HG02610 (cell line): Measurements from ENCODE around the gene CIDEC.

Experiments
- ATAC-seq: cut with Tn5 transposase; IDR thresholded peaks from one replicate; pipeline ENCODE4 v1.9.1; 2021; ENCODE audit warnings: mild to moderate bottlenecking, moderate library complexity; ENCODE audit not compliant: unreplicated experiment

CIDEC gene, protein sequence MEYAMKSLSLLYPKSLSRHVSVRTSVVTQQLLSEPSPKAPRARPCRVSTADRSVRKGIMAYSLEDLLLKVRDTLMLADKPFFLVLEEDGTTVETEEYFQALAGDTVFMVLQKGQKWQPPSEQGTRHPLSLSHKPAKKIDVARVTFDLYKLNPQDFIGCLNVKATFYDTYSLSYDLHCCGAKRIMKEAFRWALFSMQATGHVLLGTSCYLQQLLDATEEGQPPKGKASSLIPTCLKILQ

DNA sequence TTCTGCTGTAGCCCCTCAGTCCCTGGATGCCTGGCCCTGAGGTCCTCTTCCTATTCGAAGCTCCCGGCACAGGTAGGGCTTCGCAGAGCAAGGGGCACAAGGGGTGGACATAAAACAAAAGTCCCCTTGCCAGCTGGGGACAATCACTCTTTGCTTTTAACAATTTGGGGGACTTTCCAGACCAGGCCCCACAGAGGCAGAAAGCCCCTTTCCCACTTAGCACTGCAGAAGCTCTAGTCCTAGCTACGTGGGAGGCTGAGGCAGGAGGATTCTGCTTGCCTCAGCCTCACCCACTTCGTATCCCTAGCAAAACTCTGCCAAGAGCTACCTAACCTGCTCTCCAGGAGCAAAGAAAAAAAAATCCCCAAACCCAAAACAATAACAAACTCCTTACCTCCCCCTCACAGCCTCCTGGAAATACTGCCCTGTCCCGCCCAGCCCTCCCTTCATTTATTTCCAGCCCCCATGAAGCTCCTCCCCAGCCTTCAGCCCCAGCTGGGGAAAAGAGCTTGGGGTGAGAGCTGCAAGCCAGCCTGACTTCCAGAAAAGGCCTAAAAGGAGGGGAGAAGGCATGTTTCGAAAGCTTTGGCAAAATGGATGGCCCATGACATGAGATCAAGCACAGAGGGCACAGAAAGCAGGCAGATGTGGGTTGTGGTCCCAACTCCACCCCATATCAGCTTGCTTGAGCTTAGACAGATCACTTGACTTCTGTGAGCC, at the start of gene CIDEC:
Gene CIDEC, minus strand, starts transcription at position 424 of the 720 bp plus-strand sequence. CDS start 1,767 bp downstream, outside the sequence.
- ATAC-seq, result no peak

DNA sequence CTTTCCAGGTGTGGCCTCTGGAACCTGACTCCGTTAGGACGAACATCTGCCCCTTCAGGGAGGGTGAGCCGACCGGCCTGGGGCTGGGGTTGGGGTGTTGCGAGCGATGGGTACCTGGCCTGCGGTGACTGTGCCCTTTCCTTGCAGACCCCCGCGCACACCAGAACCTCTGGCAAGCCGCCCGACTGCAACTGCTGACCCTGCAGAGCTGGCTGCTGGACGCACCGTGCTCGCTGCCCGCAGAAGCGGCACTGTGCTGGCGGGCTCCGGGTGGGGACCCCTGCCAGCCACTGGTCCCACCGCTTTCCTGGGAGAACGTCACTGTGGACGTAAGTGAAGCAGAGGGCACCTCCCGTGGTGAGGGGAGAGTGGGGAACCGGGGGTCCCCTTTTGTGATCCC, 48.1 kb upstream of the CIDEC start:
- no peak for ATAC-seq

DNA sequence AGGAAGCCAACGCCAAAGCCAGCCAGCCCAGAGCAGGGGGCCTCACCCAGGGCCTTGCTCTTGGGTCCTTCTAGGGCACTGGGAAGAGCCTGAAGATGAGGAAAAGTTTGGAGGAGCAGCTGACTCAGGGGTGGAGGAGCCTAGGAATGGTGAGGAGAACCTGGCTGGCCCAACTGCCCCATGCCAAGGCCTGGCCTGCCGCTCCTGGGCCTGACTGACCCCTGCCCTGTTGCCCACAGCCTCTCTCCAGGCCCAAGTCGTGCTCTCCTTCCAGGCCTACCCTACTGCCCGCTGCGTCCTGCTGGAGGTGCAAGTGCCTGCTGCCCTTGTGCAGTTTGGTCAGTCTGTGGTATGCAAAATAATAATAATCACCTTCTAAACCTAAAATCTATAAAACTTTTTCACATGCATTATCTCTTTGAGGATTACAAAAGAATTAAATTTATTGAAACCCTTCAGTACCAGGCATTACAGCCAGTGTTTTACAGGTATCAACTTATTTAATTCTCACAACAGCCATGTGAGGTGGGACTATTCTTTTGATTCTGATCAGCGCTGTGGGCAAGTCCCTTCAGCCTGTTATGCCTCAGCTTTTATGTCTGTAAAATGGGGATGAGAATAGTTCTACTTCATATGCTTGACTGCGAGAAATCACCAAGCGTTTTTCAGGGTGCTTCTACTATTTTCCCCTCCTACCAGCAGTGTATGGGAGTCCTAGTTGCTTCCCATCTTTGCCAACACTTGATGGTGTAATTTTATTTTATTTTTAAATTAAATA, 38.4 kb upstream of the CIDEC start:
- ATAC-seq, result no peak

DNA sequence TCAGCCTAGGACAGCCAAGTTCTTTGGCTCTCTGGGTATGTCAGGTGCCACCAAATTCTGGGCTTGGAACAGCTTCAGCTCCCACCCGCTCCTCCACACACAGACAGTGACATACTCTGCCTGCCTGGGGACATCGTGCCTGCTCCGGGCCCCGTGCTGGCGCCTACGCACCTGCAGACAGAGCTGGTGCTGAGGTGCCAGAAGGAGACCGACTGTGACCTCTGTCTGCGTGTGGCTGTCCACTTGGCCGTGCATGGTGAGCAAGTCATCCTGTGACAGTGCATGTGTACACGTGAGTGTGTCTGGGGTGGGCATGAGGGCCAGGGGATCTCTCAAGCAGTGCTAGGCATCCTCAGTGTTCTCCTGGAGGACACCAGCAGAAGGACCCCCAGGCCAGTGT, 37.8 kb upstream of the CIDEC start:
- ATAC-seq, result no peak

DNA sequence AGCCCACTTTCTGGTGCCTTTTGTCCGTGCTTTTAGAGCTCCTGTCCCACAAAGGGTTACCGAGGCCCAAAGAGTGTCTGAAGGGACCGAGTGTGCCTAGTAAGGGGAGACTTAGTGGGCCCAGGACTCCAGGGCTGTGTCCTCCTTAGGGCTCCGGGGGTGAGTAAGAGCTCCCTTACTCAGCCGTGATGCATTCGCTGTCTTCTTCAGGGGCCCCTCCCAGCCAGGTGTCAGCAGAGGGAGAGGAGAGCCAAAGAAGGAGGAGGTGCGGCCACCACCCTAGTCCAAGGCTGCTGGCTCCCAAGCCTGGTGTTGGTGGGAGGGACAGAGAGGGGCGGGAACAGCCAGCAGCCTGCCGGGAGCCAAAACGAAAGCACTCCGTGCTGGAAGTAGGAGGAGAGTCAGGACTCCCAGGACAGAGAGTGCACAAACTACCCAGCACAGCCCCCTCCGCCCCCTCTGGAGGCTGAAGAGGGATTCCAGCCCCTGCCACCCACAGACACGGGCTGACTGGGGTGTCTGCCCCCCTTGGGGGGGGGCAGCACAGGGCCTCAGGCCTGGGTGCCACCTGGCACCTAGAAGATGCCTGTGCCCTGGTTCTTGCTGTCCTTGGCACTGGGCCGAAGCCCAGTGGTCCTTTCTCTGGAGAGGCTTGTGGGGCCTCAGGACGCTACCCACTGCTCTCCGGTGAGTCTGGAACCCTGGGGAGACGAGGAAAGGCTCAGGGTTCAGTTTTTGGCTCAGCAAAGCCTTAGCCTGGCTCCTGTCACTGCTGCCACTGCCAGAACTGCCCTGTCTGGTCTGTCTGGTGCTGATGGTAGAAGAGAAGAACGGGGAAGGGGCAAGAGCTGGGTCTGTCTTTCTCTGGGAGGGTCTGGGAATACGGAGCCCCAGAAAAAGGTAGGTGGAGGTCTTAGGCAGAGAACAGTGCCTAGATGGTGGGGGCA, 37.0 kb upstream of the CIDEC start, which contains the start of gene IL17RC:
Gene IL17RC, plus strand, starts transcription at position 365 of the 947 bp plus-strand sequence. Its CDS starts 218 bp downstream, at position 583.
- ATAC-seq, result no peak

DNA sequence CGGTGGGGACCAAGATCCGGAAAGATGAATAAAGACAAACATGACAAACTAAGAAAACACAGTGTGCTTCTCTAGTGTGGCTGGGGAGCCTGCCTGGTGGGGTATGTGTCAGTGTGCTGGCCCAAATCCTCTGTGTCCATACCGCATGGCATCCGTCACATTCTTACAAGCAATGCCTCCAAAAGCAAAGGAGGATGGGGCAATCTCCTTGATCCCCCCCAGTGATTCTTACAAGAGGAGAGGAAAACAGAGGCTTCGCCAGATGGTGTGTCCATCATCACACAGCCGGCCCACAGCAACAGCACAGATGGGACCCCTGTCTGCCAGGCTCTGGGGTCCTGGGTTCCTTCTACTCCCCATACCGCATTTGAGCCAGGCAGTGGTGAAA, 36.3 kb upstream of the CIDEC start:
- ATAC-seq, result no peak

DNA sequence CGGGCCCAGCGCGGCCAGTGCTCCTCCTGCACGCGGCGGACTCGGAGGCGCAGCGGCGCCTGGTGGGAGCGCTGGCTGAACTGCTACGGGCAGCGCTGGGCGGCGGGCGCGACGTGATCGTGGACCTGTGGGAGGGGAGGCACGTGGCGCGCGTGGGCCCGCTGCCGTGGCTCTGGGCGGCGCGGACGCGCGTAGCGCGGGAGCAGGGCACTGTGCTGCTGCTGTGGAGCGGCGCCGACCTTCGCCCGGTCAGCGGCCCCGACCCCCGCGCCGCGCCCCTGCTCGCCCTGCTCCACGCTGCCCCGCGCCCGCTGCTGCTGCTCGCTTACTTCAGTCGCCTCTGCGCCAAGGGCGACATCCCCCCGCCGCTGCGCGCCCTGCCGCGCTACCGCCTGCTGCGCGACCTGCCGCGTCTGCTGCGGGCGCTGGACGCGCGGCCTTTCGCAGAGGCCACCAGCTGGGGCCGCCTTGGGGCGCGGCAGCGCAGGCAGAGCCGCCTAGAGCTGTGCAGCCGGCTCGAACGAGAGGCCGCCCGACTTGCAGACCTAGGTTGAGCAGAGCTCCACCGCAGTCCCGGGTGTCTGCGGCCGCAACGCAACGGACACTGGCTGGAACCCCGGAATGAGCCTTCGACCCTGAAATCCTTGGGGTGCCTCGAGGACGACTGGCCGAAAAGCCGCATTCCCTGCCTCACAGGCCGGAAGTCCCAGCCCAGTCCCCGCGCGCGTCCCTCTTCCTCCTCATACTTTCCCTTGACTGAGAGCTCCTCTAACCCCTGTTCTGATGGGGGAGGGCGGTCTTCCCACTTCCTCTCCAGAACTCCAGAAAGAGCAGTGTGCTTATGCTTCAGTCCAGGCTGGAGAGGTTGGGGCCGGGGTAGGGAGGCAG, 35.4 kb upstream of the CIDEC start:
- ATAC-seq, result no peak

DNA sequence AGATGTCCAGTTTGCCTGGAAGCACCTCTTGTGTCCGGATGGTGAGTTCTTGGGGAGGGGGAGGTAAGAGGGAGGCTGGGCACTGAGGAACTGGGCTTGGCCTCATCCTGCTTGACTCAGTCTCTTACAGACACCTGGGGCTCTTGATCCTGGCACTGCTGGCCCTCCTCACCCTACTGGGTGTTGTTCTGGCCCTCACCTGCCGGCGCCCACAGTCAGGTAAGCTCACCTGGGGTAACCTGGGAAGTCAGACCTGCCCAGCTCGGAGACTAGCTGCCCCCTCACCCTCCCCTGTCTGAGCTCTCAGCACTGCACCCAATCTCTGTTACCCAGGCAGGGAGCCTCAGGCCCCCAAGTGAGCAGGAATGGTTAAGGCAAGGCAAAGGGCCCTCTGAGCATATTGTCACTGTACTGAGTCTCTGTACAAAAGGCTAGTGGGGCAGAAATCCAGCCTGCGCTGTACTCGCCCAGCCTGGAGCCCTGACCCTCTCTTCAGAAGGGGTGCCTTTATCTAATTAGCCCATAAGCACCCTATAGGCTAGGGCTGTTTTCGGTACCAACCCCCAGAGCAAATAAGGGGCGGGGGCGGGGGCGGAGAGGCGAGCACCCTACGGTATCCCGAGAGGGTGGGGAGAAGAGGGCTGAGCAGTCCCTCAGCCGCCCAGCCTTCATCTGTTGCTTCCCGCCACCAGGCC, 34.7 kb upstream of the CIDEC start:
- ATAC-seq, result no peak

DNA sequence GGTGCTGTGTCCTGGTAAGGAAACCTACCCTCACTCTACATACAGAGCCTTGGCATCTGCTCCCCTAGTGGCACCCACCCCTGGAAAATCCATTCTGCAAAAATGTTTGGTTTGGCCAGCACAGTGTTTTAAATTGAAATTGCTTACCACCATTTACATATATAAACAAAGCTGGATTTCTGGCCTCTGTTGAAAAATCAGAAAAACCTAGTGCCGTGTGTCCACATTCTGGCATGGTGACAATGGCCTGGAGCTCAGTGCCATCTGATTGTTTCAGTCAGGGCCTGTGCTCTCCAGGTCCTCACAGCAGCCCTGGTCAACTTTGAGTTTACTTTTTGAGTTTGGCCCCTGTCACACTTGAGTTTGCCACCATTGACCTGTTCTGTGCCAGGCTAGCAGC, 34.0 kb upstream of the CIDEC start:
- no peak for ATAC-seq

DNA sequence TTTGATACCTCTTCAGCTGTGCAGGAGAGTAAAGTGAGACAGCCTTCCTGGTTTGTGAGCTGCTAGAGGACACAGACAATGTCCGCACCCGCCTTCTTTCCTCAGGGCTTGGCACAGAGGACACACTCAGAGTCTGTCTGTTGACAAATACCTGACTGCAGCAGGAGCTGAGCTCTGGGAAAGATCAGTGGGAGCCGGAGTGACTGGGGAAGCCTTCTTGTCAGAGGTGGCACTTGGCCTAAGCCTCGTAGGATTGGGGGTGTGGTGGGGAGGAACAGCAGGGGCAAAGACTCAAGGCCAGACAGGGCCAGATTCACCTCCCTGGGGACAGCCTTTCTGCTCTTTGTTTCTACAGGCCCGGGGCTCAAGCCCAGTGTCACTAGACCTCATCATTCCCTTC, 33.5 kb upstream of the CIDEC start:
- no peak for ATAC-seq

DNA sequence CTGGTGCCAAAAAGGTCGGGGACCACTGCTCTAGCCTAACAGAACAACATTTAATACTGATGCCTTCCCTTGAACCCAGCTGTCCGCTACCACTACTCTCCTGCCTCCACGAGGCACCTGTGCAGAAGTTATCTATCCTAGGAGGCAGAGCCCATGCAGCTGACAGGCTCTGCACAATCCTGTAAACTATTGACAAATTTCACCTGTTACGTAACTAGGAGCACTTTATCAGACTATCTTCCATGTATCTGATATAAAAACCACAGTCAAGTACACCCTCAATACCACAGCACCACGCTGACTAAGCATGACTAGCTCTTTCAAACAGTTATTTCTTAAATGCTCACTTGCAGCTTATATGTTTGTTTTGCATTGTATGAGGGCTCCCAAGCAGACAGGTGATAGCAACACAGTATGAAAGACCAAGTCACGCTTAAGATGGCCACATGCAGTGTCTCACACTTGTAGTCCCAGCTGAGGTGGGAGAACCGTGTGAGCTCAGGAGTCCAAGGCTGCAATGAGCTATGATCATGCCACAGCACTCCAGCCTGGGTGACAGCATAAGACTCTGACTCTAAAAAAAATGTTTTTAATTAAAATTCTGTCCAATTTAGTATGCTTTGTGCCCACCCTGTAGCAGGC, 32.4 kb upstream of the CIDEC start:
- ATAC-seq, result no peak

DNA sequence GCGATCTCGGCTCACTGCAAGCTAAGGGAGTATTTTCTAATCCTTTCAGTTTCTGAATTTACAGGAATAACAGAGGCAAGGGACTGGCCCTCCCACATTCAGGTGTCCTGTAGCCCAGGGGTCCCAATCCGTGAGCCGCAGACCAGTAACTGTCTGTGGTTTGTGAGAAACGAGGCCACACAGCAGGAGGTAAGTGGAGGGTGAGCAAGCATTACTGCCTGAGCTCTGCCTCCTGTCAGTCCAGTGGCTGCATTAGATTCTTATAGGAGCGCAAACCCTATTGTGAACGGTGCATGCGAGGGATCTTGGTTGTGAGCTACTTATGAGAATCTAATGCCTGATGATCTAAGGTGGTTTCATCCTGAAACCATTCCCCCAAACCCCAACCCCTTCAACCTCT, 31.8 kb upstream of the CIDEC start:
- no peak for ATAC-seq

DNA sequence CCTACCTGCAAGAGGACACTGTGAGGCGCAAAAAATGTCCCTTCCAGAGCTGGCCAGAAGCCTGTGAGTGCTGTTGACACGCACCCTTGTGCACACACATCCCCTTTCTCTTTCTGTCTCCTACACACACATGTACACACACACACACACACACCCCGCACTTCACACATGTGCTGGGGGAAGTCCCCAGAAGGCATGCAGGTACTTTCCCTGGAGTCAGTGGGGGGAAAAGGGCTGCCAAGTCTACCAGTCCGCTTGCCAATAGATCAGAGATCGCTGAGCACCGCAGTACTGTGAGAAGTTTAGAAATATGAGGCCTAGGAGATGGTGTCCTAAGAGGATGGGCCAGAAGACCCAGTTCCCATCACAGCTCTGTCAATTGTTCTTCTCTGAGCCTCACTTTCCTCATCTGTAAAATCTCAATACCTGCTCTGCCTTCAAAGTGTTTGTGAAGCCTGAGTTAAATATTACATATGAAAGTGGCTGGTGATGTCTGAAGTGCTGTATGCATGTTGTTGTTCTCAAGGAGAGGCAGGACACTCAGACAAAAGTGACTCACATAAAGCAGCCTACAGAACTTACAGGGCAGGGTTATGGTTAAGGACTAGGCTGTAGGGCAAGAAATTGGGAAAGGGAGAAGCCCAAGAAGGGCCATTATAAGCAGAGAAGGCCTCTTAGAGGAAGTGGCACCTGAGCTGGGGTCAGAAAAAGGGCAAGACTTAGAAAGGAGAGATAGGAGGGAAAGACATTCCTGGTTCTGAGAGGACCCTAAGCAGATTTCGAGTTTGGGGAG, 29.4 kb upstream of the CIDEC start:
- no peak for ATAC-seq

DNA sequence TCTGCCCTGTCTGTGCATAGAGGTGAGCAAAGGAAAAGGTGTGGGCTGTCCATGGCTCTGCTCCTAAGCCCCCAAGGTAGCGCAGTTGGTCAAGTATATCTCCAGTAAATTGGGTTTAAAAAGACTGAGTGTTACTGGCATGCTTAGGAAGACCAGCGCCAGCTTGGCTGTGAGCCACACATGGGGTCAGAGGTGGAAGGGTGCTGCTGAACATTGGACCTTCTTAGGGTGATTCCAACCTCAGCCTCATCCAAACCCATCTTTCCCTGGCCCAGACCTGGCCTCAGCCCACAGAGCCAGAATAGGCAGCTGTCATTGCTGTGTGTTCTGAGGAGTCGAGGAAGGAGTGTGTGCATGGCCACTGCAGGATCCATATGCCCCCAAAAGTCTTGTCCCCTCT, 28.2 kb upstream of the CIDEC start:
- no peak for ATAC-seq

DNA sequence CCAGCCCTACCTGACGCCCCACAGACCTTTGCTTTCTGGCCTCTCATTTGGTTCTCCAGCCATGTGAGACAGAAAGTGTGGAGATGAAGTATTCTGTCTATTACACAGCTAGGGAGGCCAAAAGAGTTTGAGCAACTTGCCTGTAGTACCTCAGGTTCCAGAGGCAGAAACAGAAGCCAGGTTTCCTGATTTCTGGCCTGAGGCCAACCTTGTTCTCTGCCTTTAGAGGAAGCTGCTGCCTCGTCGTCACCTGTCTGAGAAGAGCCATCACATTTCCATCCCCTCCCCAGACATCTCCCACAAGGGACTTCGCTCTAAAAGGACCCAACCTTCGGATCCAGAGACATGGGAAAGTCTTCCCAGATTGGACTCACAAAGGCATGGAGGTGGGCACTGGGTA, 26.4 kb upstream of the CIDEC start:
- no peak for ATAC-seq

DNA sequence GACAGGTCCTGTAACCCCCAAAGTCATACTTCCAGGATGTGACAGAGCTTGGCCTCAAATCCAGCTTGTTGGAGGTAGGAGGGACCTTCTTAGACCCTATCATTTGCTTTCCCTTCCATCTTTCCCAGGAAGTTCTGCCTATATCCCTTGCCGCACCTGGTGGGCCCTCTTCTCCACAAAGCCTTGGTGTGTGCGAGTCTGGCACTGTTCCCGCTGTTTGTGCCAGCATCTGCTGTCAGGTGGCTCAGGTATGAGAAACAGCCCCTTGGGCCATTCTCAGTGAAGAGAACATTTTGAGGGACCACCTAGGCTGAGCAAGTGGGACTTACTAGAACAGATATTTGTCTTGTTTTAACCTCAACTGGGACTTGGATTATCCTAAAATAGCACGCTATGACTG, 23.9 kb upstream of the CIDEC start:
- no peak for ATAC-seq

DNA sequence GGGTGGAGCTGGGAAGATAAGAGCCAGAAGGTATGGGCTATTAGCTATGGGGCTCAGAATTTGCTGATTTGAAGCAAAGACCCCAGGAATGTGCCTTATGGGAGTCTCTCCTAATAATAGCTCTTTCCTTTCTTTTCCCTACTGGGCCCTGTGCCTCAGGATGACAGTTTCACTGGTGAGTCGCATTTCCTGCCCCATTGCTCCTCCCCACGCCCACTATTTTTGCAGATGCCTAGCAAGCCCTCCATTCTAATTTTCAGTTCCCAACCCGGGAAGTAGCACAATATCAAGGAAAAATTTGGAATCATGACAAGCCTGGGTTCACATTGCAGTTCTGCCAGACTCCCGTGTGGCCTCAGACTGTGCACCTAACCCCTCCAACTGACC, 23.2 kb upstream of the CIDEC start:
- no peak for ATAC-seq
